Esophagus mucosa (tissue), 1 donor: ENCODE results near the gene GTF3C1. TPM values are rescaled to one million over a fixed set of nuclear protein-coding genes. Genes with fewer than 3 reads are reported as not detected.

ENCODE experiments used
- ATAC-seq: fragments of 200-7000 bp; cut with Tn5 transposase; one replicate; pipeline ENCODE4 v1.9.1; 2020
- total RNA-seq: library from RNA; stranded (reverse); gene quantifications from one replicate; pipeline ENCODE4 v1.2.4, GENCODE V29; 2023
- donor health status: DM: yes; HTN: yes; CAD: no.

GTF3C1 gene
- total RNA-seq, 1 donor from 2014 or later: 103 TPM

- no peak for ATAC-seq
Observed at GRCh38 chr16:27421961-27422740, 127.6 kb downstream of the GTF3C1 start.

GRCh38 chr16:27417047-27417671 is 132.6 kb downstream of the GTF3C1 start:
- ATAC-seq: no peak

GRCh38 chr16:27414788-27415431 is 134.8 kb downstream of the GTF3C1 start:
- no peak for ATAC-seq

GRCh38 chr16:27413956-27414355 is 135.8 kb downstream of the GTF3C1 start:
- no peak for ATAC-seq

- ATAC-seq: no peak
Observed at GRCh38 chr16:27410761-27411160, 139.0 kb downstream of the GTF3C1 start.

Other genes with a start within 250 kb of the GTF3C1 start
- gene IL4R, start 235.9 kb downstream of the GTF3C1 start, total RNA-seq: 119 TPM
- 0.56 TPM for gene IL21R, start 147.7 kb downstream of the GTF3C1 start, total RNA-seq
- gene KATNIP, start 231 bp upstream of the GTF3C1 start, total RNA-seq: 21.0 TPM